ENCODE data around the gene UBXN10. TPM values are rescaled to one million over a fixed set of nuclear protein-coding genes. Genes with fewer than 3 reads are reported as not detected.

The UBXN10 gene
- total and polyA plus RNA-seq, 9 donors: 0.20 to 28.0 (median 1.5) TPM

- no peak overlapping the region for H3K27ac ChIP-seq
- no peak for TF ChIP-seq CTCF (IDR thresholded peaks at IDR 0.05)
- no peak for TF ChIP-seq POLR2A (IDR thresholded peaks at IDR 0.05)
- TF ChIP-seq EP300 (IDR thresholded peaks at IDR 0.05): no peak
- H3K27me3 ChIP-seq: no peaks in the 10 kb centered on the region
- intact Hi-C loops (cut with DNase I): loop anchor here in 3 of 4 donors (2.0 to 5.0 kb wide), 4 partner anchors 57 to 238 kb away; no protein-coding TSS in a partner anchor
- H3K36me3 ChIP-seq: no peaks in the 10 kb centered on the region
- peak in 1 of 5 donors; percentile 24 for DNase-seq
- H3K4me1 ChIP-seq (ENCODE audit: insufficient read depth): peaks cover 3% of the 10 kb centered on the region
- H3K4me3 ChIP-seq: no peak overlapping the region
- no peaks in the 10 kb centered on the region for H3K9me3 ChIP-seq
- 72 to 83% (median 79%) methylated on average over 18 of the region's 18 CpGs for WGBS, 3 donors
These were observed 31.5 kb upstream of the UBXN10 start for GRCh38 chr1:20154301-20154831.

- Histone ChIP-seq H3K9me3 (peaks cover 0 to 3% of the 10 kb centered on the region in 2 donors), H3K27ac (no peak overlapping the region), H3K4me3 (no peak overlapping the region), H3K27me3 (no peaks in the 10 kb centered on the region), H3K36me3 (no peaks in the 10 kb centered on the region), H3K4me1 (ENCODE audit: insufficient read depth) (no peaks in the 10 kb centered on the region)
- intact Hi-C loops (cut with DNase I): no loop called here
- DNase-seq: no peak
- TF ChIP-seq CTCF (IDR thresholded peaks at IDR 0.05) (no peak), POLR2A (IDR thresholded peaks at IDR 0.05) (no peak), EP300 (IDR thresholded peaks at IDR 0.05) (no peak)
- WGBS, 3 donors: 85 to 90% (median 90%) methylated on average over 7 of the region's 7 CpGs
These were observed 27.4 kb upstream of the UBXN10 start for GRCh38 chr1:20158358-20159070.

GRCh38 chr1:20160034-20160433, 25.9 kb upstream of the UBXN10 start:
- no peak overlapping the region for H3K27ac ChIP-seq
- intact Hi-C loops (cut with DNase I): no loop called here
- H3K4me3 ChIP-seq: no peak overlapping the region
- no peak for TF ChIP-seq POLR2A (IDR thresholded peaks at IDR 0.05)
- TF ChIP-seq EP300 (IDR thresholded peaks at IDR 0.05): no peak
- TF ChIP-seq CTCF (IDR thresholded peaks at IDR 0.05): no peak
- H3K4me1 ChIP-seq (ENCODE audit: insufficient read depth): no peaks in the 10 kb centered on the region
- 70 to 79% (median 76%) methylated on average over 1 of the region's 1 CpG for WGBS, 3 donors
- peaks cover 0 to 3% of the 10 kb centered on the region in 2 donors for H3K9me3 ChIP-seq
- no peaks in the 10 kb centered on the region for H3K27me3 ChIP-seq
- DNase-seq: no peak
- no peaks in the 10 kb centered on the region for H3K36me3 ChIP-seq

GRCh38 chr1:20164694-20165202, 21.1 kb upstream of the UBXN10 start:
- Histone ChIP-seq H3K9me3 (peaks cover 0 to 3% of the 10 kb centered on the region in 2 donors), H3K27me3 (no peaks in the 10 kb centered on the region), H3K36me3 (no peaks in the 10 kb centered on the region), H3K4me3 (no peak overlapping the region), H3K4me1 (ENCODE audit: insufficient read depth) (no peaks in the 10 kb centered on the region), H3K27ac (no peak overlapping the region)
- no peak for DNase-seq
- 67 to 83% (median 76%) methylated on average over 15 of the region's 15 CpGs for WGBS, 3 donors
- TF ChIP-seq CTCF (IDR thresholded peaks at IDR 0.05) (no peak), EP300 (IDR thresholded peaks at IDR 0.05) (no peak), POLR2A (IDR thresholded peaks at IDR 0.05) (no peak)
- intact Hi-C loops (cut with DNase I): no loop called here
